ENCODE data around the gene NR6A1. TPM values are rescaled to one million over a fixed set of nuclear protein-coding genes. Genes with fewer than 3 reads are reported as not detected.
"Not testable (repeated sequence)": the region's sequence is repeated elsewhere in the genome, so short reads cannot be mapped to it uniquely, and the experiment has no call there.

NR6A1 gene
- total RNA-seq, 1 donor from 2014 or later: 2.3 TPM

DNA sequence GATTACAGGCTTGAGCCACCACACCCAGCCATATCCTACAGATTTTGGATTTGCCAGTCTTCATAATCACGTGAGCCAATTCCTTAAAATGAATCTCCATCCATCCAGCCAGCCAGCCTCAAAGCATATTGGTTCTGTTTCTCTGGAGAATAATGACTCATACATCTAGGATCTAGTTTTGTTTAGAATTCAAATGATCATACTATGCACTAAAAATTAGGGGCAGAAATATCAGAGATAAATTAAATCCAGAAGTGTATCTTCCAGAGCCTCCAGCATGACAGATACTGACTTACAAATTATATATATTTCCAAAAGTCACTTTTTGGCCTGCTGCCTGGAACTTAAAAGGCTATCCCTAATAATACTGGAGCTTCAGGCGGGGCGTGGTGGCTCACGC, 144.8 kb downstream of the NR6A1 start:
- H3K4me3 Mint-ChIP-seq: no peak overlapping the region
- H3K27ac Mint-ChIP-seq: no peak overlapping the region
- no peak for DNase-seq
- peaks cover 12% of the 10 kb centered on the region for H3K27me3 Mint-ChIP-seq
- peaks cover 2% of the 10 kb centered on the region for H3K4me1 Mint-ChIP-seq
- H3K9me3 Mint-ChIP-seq: no peaks in the 10 kb centered on the region
- intact Hi-C loops (cut with micrococcal nuclease): no loop called here
- no peaks in the 10 kb centered on the region for H3K36me3 Mint-ChIP-seq (ENCODE audit: low read depth)

DNA sequence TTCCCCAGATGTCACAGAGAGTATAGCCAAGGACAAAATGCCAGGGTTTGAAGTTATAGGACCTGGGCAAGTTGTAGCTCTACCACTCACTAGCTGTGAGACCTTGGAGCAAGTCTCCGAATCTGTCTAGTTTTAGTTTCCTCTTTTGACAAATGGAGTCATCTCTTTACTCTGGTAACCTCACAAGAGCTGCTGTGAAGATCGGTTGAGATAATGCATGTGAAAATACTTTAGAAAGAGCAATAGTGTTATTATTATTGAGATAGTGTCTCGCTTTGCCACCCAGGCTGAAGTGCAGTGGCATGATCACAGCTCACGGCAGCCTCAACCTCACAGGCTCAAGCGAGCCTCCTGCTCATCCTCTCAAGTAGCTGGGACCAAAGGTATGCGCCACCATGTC, 146.0 kb downstream of the NR6A1 start:
- intact Hi-C loops (cut with micrococcal nuclease): no loop called here
- H3K36me3 Mint-ChIP-seq (ENCODE audit: low read depth): no peaks in the 10 kb centered on the region
- H3K4me1 Mint-ChIP-seq: peaks cover 2% of the 10 kb centered on the region
- no peak overlapping the region for H3K4me3 Mint-ChIP-seq
- no peak overlapping the region for H3K27ac Mint-ChIP-seq
- H3K9me3 Mint-ChIP-seq: no peaks in the 10 kb centered on the region
- peaks cover 11% of the 10 kb centered on the region for H3K27me3 Mint-ChIP-seq
- DNase-seq: no peak

DNA sequence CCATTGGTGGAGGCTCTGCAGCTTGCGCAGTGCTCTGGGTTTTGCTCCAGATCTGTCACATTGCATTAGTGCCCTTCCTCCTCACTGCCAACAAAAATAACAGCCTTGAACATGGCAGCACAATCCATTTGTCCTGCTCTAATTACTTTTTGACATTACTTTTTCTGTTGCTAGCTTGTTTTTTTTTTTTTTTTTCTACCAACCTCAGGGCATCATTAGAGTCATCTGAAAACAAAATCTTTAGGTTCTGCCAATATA, 146.4 kb downstream of the NR6A1 start:
- H3K27ac Mint-ChIP-seq: no peak overlapping the region
- intact Hi-C loops (cut with micrococcal nuclease): loop anchor here (5.0 kb wide), 1 partner anchor 128 kb away; no protein-coding TSS in a partner anchor
- H3K36me3 Mint-ChIP-seq (ENCODE audit: low read depth): no peaks in the 10 kb centered on the region
- peaks cover 2% of the 10 kb centered on the region for H3K4me1 Mint-ChIP-seq
- H3K9me3 Mint-ChIP-seq: no peaks in the 10 kb centered on the region
- H3K27me3 Mint-ChIP-seq: peaks cover 11% of the 10 kb centered on the region
- no peak for DNase-seq
- no peak overlapping the region for H3K4me3 Mint-ChIP-seq

DNA sequence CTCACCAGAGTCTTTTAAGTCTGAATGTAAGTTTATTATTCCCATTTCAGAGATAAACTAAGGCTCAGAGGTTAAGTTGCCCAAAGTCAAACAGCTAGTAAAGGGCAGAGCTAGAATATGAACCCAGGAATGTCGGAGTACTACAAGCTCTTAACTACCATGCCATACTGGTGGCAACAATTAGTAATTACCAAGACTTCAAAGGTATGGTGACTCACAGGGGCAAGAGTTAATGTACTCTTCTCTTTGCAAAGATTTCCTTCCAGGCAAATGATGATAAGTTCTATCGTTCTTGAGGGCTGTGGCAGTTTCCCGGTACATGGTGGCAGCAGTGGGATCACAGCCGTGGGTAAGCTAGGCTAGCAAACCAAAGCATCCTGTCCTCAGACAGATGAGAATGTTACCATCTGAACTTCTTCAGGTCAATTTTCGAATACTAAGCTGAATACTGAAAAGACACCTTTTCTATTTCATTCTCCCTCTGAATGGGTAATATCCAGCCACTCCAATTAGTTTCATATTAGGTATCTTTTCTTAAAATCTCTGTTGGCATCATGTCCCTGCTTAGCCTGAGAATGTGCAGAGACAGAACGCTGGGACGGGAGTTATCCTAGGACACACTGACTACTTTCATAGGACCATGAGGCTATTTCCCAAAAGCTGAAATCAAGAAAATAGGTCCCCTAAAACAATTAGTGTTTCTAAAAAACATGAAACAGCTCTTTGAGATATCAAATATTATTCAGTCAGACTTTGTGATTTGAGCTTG, 147.0 kb downstream of the NR6A1 start:
- peaks cover 2% of the 10 kb centered on the region for H3K4me1 Mint-ChIP-seq
- intact Hi-C loops (cut with micrococcal nuclease): loop anchor here (5.0 kb wide), 1 partner anchor 128 kb away; no protein-coding TSS in a partner anchor
- no peak overlapping the region for H3K27ac Mint-ChIP-seq
- H3K27me3 Mint-ChIP-seq: peaks cover 11% of the 10 kb centered on the region
- no peak for DNase-seq
- no peaks in the 10 kb centered on the region for H3K9me3 Mint-ChIP-seq
- H3K36me3 Mint-ChIP-seq (ENCODE audit: low read depth): no peaks in the 10 kb centered on the region
- no peak overlapping the region for H3K4me3 Mint-ChIP-seq

DNA sequence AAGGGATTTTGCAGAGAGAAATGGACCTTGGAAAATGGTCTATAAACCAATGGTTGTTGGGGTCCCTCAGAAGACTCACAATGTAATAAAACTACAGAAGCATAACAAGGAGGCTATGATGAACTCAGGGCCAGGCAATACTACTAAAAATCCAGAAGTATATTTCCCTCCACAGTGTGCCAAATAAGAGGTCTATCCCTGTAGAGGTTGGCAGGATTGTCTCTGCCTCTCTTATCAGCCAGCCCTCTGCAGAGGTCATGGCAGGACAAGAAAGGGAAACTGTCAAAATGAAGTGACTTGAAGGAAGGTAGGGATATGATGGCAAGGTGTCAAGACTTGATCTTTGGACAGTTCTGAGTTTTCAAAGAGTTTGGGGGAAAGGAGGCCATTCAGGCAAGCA, 148.2 kb downstream of the NR6A1 start:
- no peak overlapping the region for H3K27ac Mint-ChIP-seq
- peaks cover 2% of the 10 kb centered on the region for H3K4me1 Mint-ChIP-seq
- H3K4me3 Mint-ChIP-seq: no peak overlapping the region
- H3K36me3 Mint-ChIP-seq (ENCODE audit: low read depth): no peaks in the 10 kb centered on the region
- intact Hi-C loops (cut with micrococcal nuclease): loop anchor here (5.0 kb wide), 1 partner anchor 129 kb away; no protein-coding TSS in a partner anchor
- no peak for DNase-seq
- H3K27me3 Mint-ChIP-seq: peaks cover 11% of the 10 kb centered on the region
- H3K9me3 Mint-ChIP-seq: no peaks in the 10 kb centered on the region

DNA sequence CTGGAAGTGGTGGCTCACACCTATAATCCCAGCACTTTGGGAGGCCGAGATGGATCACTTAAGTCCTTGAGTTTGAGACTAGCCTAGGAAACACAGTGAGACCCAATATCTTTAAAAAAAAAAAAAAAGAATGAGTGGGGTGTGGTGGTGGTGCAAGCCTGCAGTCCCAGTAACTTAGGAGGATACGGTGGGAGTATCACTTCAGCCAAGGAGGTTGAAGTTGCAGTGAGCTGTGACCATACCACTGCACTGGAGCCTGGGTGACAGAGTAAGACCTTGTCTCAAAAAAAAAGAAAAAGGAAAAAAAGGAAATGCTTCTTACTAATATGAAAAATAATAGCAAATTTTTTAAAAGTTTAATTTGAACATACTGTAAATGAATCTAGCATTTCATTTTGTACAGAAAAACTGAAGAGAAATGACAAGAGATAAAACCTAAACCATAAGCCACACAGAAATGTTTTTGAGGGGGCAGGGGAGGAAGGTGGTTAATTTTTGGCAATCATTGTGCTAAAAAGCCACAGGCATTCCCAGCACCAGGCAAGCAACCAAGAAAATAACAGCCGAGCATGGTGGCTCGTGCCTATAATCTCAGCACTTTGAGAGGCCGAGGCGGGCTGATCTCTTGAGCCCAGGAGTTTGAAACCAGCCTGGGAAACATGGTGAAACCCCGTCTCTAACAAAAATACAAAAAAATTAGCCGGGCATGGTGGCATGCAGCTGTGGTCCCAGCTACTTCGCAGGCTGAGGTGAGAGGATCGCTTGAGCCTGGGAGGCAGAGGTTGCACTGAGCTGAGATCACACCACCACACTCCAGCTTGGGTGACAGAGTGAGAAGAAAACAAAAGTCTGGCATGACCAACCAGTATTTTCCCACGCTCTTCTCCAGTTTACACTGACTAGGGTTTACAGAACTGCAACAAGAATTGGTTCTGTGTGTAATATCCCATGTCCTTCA, 149.5 kb downstream of the NR6A1 start:
- H3K9me3 Mint-ChIP-seq: no peaks in the 10 kb centered on the region

DNA sequence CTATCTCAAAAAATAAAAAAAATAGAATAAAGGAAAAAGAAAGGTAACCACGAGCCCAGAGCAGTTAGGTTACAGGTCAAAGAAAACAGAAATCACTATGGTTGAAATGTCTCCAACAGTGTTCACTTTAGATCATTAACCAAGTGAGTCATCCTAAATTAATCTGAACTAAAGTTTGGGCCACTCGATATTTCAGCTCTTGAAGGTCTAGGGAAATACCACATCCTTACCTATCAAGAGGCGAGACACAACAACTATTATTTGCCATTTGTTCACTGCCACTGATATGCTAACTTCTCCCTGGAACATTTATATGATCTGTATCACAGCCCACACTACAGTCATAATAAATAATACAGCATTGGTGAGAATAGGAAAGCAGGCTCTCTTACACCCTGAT, 152.6 kb downstream of the NR6A1 start:
- H3K4me1 Mint-ChIP-seq: peaks cover 2% of the 10 kb centered on the region
- H3K4me3 Mint-ChIP-seq: no peak overlapping the region
- no peak overlapping the region for H3K27ac Mint-ChIP-seq
- intact Hi-C loops (cut with micrococcal nuclease): no loop called here
- H3K36me3 Mint-ChIP-seq (ENCODE audit: low read depth): no peaks in the 10 kb centered on the region
- no peak for DNase-seq
- no peaks in the 10 kb centered on the region for H3K9me3 Mint-ChIP-seq
- peaks cover 14% of the 10 kb centered on the region for H3K27me3 Mint-ChIP-seq

More for the DNA sequence above, 149.5 kb downstream of the NR6A1 start:
- intact Hi-C loops (cut with micrococcal nuclease): loop anchor here (5.0 kb wide), 1 partner anchor 131 kb away; no protein-coding TSS in a partner anchor
- Mint-ChIP-seq H3K4me1 (peaks cover 2% of the 10 kb centered on the region), H3K27ac (no peak overlapping the region), H3K4me3 (no peak overlapping the region), H3K36me3 (ENCODE audit: low read depth) (no peaks in the 10 kb centered on the region), H3K27me3 (peaks cover 11% of the 10 kb centered on the region)
- no peak for DNase-seq

DNA sequence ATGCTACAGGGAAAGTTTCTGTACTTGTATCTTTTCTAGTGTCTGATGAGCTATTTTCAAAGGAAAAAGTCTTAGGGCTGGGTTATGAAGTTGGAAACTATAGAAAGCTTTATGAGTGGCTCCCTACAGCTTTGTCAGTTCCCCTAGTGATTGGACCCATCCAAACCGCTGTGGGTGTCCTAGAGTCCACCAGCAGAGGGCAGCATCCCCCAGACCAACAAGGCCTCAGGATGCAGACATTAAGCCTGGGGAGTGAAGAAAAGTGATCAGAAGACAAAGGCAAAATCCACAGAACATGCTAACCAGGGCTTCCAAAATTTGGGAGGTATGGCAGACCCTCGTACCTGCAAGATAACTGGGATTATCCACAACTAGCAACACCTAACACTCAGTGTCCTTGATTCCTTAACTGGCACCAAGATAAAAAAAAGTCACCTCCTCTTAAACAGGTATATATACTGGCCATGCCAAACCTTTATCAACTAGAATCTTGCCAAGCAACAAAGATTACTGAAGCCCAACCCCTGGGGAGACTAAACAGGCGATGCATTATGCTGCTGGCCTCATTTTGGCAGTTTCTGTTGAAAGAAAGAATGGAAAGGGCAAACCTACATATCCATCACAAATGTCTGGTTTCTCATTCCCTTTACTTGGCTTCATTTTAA, 153.5 kb downstream of the NR6A1 start:
- Mint-ChIP-seq H3K27ac (no peak overlapping the region), H3K4me1 (no peaks in the 10 kb centered on the region), H3K27me3 (peaks cover 9% of the 10 kb centered on the region), H3K9me3 (no peaks in the 10 kb centered on the region), H3K36me3 (ENCODE audit: low read depth) (no peaks in the 10 kb centered on the region), H3K4me3 (no peak overlapping the region)
- intact Hi-C loops (cut with micrococcal nuclease): loop anchor here (1.0 to 2.0 kb wide), 2 partner anchors 95 to 147 kb away; no protein-coding TSS in a partner anchor
- DNase-seq: peak; percentile 91

DNA sequence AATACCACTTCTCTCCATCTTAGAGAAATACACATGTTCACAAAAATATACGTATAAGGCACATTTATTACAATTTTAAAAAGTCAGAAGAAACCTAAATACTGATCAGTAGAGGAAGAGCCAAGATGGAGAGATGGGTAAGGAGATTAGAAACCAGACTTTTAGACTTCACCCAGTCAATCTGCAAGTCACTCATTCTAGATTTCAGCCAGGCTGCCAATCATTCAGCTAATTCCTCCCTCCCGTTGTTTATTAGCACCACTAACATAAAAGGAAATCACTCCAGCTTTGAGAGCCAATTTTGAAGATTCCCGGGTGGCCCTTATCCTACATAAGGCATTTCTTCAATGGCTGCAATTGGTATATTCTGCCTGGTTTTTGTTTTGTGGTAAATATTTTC, 154.2 kb downstream of the NR6A1 start:
- intact Hi-C loops (cut with micrococcal nuclease): loop anchor here (1.0 to 2.0 kb wide), 2 partner anchors 95 to 148 kb away; no protein-coding TSS in a partner anchor
- H3K4me3 Mint-ChIP-seq: no peak overlapping the region
- DNase-seq: no peak
- H3K4me1 Mint-ChIP-seq: no peaks in the 10 kb centered on the region
- no peaks in the 10 kb centered on the region for H3K36me3 Mint-ChIP-seq (ENCODE audit: low read depth)
- H3K27me3 Mint-ChIP-seq: peaks cover 8% of the 10 kb centered on the region
- H3K9me3 Mint-ChIP-seq: no peaks in the 10 kb centered on the region
- H3K27ac Mint-ChIP-seq: no peak overlapping the region

DNA sequence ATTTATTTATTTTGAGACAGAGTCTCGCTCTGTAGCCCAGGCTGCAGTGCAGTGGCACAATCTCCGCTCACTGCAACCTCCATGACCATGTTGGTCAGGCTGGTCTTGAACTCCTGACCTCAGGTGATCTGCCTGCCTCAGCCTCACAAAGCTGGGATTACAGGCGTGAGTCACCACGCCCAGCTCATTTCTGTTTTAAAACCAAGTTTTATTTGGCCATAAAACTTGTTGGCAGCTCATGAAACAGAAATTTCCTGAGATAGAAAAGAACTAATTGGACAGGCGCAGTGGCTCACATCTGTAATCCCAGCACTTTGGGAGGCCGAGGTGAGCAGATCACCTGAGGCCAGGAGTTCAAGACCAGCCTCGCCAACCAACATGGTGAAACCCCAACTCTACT, 155.3 kb downstream of the NR6A1 start:
- intact Hi-C loops (cut with micrococcal nuclease): loop anchor here (2.0 kb wide), 1 partner anchor 149 kb away; no protein-coding TSS in a partner anchor
- not testable (repeated sequence) for H3K4me3 Mint-ChIP-seq; H3K36me3 Mint-ChIP-seq (ENCODE audit: low read depth)

DNA sequence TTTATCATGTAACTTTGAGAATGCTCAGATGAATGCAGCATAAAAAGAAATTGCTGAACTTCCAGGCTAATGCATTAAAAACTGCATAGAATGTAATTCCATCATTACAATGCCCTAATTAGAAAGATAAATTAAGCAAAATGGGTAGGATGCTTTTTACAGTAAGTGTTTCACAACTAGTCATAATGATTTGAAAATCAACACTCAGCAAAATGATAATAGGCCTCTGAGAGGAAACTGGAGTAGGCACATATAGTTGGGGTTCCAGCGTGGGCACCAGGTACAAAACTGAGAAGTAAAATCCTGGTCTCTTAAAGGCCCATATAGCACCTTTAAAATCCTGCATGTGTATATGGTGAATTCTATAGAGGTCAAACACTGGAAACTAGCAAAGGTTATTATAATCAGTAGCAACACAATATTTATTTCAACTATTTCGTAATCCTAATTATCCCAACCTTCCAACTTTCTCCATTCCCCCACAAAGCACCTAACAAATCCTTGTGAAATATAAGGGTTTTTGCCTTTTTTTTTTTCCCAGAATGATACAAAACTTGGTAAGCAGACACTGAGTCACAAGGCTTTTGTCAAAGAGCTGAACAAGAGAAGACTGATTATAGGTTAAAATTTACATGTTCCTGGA, 155.9 kb downstream of the NR6A1 start:
- Mint-ChIP-seq H3K4me1 (no peaks in the 10 kb centered on the region), H3K4me3 (no peak overlapping the region), H3K36me3 (ENCODE audit: low read depth) (no peaks in the 10 kb centered on the region), H3K27ac (no peak overlapping the region), H3K27me3 (peaks cover 11% of the 10 kb centered on the region), H3K9me3 (no peaks in the 10 kb centered on the region)
- DNase-seq: no peak
- intact Hi-C loops (cut with micrococcal nuclease): no loop called here

More for the DNA sequence above, 155.3 kb downstream of the NR6A1 start:
- H3K27me3 Mint-ChIP-seq: peaks cover 11% of the 10 kb centered on the region
- not testable (repeated sequence) for H3K27ac Mint-ChIP-seq, H3K9me3 Mint-ChIP-seq, DNase-seq, H3K4me1 Mint-ChIP-seq

DNA sequence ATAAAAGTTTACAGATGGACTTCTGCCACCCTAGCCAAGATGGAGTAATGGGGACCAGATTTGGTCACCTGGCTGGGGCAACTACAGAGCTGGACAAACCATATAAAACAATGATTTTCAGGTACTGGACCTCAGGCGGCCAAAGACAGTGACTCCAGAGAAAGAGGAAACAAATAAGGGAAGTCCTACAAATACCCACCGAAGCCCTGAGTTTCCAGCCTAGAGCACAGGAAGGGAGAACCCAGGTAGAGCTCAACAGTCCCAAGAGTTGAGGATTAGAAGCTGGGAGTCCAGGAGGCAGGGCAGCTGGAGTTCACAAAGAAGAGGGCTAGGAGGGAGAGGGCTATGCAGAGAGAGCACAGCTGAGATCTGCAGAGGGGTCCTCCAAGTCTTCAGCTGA, 157.3 kb downstream of the NR6A1 start:
- no peak overlapping the region for H3K4me3 Mint-ChIP-seq
- intact Hi-C loops (cut with micrococcal nuclease): no loop called here
- no peaks in the 10 kb centered on the region for H3K9me3 Mint-ChIP-seq
- no peaks in the 10 kb centered on the region for H3K4me1 Mint-ChIP-seq
- no peaks in the 10 kb centered on the region for H3K36me3 Mint-ChIP-seq (ENCODE audit: low read depth)
- H3K27me3 Mint-ChIP-seq: peaks cover 17% of the 10 kb centered on the region
- no peak overlapping the region for H3K27ac Mint-ChIP-seq
- no peak for DNase-seq

DNA sequence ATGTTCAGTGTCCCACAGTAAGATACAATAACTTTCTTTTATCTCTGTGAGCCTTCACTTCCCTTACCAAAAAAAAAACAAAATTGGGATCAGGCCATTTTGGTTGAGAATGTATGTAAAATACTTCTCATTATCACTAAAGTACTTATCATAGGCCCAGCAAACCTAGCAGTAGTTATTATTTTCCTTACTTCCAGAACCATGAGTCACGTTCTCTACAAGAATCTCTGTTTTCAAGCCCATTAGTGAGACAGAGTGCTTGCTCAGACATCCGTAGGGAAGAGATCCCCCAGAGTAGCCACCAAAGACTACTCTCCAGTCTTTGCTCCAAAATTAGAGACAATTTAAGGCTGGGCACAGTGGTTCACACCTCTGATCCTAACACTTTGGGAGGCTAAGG, 160.0 kb downstream of the NR6A1 start:
- H3K4me3 Mint-ChIP-seq: no peak overlapping the region
- peaks cover 22% of the 10 kb centered on the region for H3K27me3 Mint-ChIP-seq
- DNase-seq: no peak
- no peaks in the 10 kb centered on the region for H3K36me3 Mint-ChIP-seq (ENCODE audit: low read depth)
- no peaks in the 10 kb centered on the region for H3K9me3 Mint-ChIP-seq
- H3K4me1 Mint-ChIP-seq: no peaks in the 10 kb centered on the region
- H3K27ac Mint-ChIP-seq: no peak overlapping the region
- intact Hi-C loops (cut with micrococcal nuclease): no loop called here
